Measurements from ENCODE around the gene DAB1.

DNA sequence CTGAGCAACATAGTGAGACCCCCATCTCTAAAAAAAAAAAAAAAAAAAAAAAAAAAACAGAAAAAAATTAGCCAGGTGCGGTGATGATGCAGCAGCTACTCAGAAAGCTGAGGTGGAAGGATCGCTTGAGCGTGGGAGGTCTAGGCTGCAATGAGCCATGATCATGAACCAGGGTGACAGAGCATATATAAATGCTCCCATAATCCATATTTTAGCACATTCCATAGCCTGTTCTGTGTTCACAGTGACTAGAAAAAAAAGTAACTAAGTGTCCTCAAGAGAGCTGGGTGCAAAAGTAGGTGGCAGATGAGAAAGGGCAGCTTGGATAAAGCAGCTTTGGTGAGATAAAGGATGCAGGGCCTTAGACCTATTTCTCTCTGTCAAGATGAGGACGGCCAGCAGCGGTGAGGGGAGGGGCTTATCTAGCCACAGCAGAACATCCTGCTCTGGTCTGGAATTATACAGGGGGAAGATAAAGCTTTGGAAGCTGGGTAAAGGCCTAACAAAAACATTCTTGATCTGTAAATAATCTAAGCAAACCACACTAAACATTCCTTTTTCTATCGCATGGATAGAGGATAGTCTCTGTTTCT lies 205.3 kb downstream of the DAB1 start:
- TF ChIP-seq, protein P1, sequence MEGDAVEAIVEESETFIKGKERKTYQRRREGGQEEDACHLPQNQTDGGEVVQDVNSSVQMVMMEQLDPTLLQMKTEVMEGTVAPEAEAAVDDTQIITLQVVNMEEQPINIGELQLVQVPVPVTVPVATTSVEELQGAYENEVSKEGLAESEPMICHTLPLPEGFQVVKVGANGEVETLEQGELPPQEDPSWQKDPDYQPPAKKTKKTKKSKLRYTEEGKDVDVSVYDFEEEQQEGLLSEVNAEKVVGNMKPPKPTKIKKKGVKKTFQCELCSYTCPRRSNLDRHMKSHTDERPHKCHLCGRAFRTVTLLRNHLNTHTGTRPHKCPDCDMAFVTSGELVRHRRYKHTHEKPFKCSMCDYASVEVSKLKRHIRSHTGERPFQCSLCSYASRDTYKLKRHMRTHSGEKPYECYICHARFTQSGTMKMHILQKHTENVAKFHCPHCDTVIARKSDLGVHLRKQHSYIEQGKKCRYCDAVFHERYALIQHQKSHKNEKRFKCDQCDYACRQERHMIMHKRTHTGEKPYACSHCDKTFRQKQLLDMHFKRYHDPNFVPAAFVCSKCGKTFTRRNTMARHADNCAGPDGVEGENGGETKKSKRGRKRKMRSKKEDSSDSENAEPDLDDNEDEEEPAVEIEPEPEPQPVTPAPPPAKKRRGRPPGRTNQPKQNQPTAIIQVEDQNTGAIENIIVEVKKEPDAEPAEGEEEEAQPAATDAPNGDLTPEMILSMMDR (IDR thresholded peaks at IDR 0.05; ENCODE audit: low read depth, low read length, poor library complexity, severe bottlenecking) = no peak
- no peak for TF ChIP-seq EZH2phosphoT487 (IDR thresholded peaks at IDR 0.05; ENCODE audit: borderline replicate concordance, low read length)

Measured in DOHH2 (cell line).